Measurements from ENCODE around the gene CMTR1. TPM values are rescaled to one million over a fixed set of nuclear protein-coding genes. Genes with fewer than 3 reads are reported as not detected.
"Not testable (repeated sequence)": the region's sequence is repeated elsewhere in the genome, so short reads cannot be mapped to it uniquely, and the experiment has no call there.

Gene CMTR1
- 10 to 100 TPM; 38.1 to 44.6 (median 41.0) TPM for total RNA-seq

DNA sequence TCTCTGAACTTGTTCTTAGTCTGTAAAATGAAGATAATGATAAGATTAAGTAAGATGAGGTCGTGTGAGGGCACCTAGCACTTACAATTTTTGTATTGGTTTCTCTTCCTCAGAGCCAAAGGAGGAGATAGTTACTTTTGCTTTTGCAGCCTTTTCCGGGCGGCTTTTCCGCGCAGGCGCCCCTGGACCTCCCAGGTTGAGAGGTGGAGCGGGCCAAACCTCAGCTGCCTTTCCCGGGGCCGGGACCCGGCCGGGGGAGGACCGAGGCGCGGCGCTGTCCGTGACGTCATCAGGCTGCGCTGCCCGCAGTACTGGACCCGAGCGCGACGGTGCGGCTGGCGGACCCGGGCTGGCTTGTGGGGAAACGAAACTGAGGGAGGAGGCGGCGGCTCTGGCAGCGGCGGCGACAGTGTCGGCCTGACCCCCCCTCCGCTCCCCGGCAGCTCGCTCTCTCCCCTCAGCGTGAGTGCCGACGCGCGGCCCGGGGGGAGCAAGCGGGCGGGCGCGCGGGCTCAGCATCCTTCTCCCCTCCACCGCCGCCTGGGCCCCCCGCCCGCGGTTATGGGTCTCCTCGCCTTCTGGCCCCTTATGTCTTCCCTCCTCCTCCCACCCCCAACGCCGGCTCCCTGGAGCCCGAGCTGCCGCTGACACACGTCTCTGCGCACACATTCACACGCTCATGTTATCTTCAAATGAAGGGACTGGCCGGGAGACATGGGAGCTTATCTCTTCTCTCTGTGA, at the start of gene CMTR1:
Gene CMTR1, plus strand, starts transcription at position 306 of the 741 bp plus-strand sequence. CDS start 2,409 bp downstream, outside the sequence.
- ATAC-seq (peak; percentile 87 to 88), DNase-seq (peak; percentile 96)
- Mint-ChIP-seq H3K9me3 (no peaks in the 10 kb centered on the region), H3K4me1 (ENCODE audit: low read depth) (peaks cover 29% of the 10 kb centered on the region), H3K36me3 (ENCODE audit: insufficient read depth) (peaks cover 15% of the 10 kb centered on the region), H3K4me3 (peak within 1 kb of the TSS; percentile 89), H3K27me3 (ENCODE audit: low read depth) (peaks cover under 1% of the 10 kb centered on the region)

DNA sequence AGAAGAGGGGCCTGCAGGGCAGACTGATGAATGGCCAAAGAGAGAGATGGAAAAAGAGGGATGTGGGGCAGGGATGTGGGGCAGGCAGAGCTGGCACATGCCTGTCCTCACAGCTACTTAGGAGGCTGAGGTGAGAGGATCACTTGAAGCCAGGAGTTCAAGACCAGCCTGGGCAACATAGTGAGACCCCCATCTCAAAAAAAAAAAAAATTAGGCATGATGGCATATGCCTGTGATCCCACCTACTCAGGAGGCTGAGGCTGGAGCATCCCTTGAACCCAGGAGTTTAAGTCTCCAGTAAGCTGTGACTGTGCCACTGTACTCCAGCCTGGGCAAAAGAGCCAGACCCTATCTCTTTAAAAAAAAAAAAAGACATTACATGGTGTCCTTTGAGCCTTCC, 44.4 kb upstream of the CMTR1 start:
- ATAC-seq (no peak), DNase-seq (no peak)
- no peaks in the 10 kb centered on the region for H3K4me1 Mint-ChIP-seq (ENCODE audit: low read depth)
- peaks cover 5% of the 10 kb centered on the region for H3K36me3 Mint-ChIP-seq (ENCODE audit: insufficient read depth)
- no peaks in the 10 kb centered on the region for H3K27me3 Mint-ChIP-seq (ENCODE audit: low read depth)
- H3K4me3 Mint-ChIP-seq, result no peak overlapping the region
- H3K9me3 Mint-ChIP-seq, result no peaks in the 10 kb centered on the region

DNA sequence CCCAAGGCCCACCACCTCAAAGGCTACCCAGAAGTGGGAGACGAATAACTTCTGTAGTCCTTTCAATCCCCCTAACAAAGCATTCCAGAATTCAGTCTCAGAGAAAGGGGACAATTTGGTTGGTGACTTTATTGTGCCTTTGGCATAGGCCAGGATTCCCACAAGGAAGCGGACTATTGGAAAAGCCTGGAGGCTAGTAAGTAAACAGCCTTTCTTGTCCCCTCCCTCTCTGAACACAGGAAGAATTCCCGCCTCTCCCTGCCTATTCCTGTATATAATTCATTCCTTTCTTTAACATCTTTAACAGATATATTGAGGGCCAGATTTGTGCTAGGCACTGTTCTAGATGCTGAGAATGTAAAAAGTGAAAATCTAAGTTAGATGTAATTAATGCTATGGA, 43.2 kb upstream of the CMTR1 start:
- peaks cover 5% of the 10 kb centered on the region for H3K36me3 Mint-ChIP-seq (ENCODE audit: insufficient read depth)
- H3K9me3 Mint-ChIP-seq, result no peaks in the 10 kb centered on the region
- no peak for ATAC-seq
- no peaks in the 10 kb centered on the region for H3K27me3 Mint-ChIP-seq (ENCODE audit: low read depth)
- no peak overlapping the region for H3K4me3 Mint-ChIP-seq
- H3K4me1 Mint-ChIP-seq (ENCODE audit: low read depth), result no peaks in the 10 kb centered on the region
- no peak for DNase-seq

GRCh38 chr6:37391120-37391519, 41.9 kb upstream of the CMTR1 start:
- no peak for DNase-seq
- H3K4me3 Mint-ChIP-seq, result no peak overlapping the region
- H3K36me3 Mint-ChIP-seq (ENCODE audit: insufficient read depth), result peaks cover 9% of the 10 kb centered on the region
- no peak for ATAC-seq
- H3K4me1 Mint-ChIP-seq (ENCODE audit: low read depth), result no peaks in the 10 kb centered on the region
- no peaks in the 10 kb centered on the region for H3K9me3 Mint-ChIP-seq
- no peaks in the 10 kb centered on the region for H3K27me3 Mint-ChIP-seq (ENCODE audit: low read depth)

GRCh38 chr6:37392821-37393220, 40.2 kb upstream of the CMTR1 start:
- DNase-seq (no peak), ATAC-seq (no peak)
- Mint-ChIP-seq H3K4me1 (ENCODE audit: low read depth) (no peaks in the 10 kb centered on the region), H3K27me3 (ENCODE audit: low read depth) (no peaks in the 10 kb centered on the region), H3K36me3 (ENCODE audit: insufficient read depth) (peaks cover 7% of the 10 kb centered on the region), H3K9me3 (no peaks in the 10 kb centered on the region), H3K4me3 (no peak overlapping the region)

DNA sequence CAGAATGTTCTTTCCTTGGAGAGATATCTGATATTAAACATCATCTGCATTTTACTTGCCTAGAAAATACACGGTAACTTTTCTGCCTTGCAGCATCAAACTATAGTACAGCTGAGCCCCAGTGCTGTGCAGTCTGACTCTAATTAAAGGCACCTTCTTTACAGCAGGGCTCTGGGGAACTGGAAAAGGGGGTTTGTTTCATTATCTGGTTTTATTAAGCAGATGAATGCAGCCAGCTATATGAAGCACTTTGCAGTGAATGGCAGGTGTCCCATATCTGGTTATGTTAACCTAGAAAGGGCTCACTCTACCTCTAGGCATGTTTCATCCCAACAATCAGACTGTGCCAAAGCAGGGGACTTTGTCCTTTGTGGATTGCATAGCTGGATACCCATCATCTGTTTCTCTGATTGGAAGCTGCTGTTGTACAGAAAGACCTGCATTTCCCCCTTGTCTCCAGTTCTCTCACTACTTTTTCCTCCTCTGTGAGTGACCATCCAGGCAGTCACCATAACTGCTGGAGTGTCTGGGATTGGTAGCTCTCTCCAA, 39.6 kb upstream of the CMTR1 start:
- Mint-ChIP-seq H3K36me3 (ENCODE audit: insufficient read depth) (peaks cover 7% of the 10 kb centered on the region), H3K4me1 (ENCODE audit: low read depth) (no peaks in the 10 kb centered on the region)
- no peak for ATAC-seq

GRCh38 chr6:37396571-37397180, 36.3 kb upstream of the CMTR1 start:
- peaks cover 7% of the 10 kb centered on the region for H3K36me3 Mint-ChIP-seq (ENCODE audit: insufficient read depth)
- no peaks in the 10 kb centered on the region for H3K27me3 Mint-ChIP-seq (ENCODE audit: low read depth)
- H3K4me3 Mint-ChIP-seq, result no peak overlapping the region
- ATAC-seq (no peak), DNase-seq (no peak)
- H3K9me3 Mint-ChIP-seq, result no peaks in the 10 kb centered on the region
- H3K4me1 Mint-ChIP-seq (ENCODE audit: low read depth), result no peaks in the 10 kb centered on the region

More for the DNA sequence above, 39.6 kb upstream of the CMTR1 start:
- H3K9me3 Mint-ChIP-seq, result no peaks in the 10 kb centered on the region
- no peaks in the 10 kb centered on the region for H3K27me3 Mint-ChIP-seq (ENCODE audit: low read depth)
- DNase-seq, result no peak
- H3K4me3 Mint-ChIP-seq, result no peak overlapping the region

DNA sequence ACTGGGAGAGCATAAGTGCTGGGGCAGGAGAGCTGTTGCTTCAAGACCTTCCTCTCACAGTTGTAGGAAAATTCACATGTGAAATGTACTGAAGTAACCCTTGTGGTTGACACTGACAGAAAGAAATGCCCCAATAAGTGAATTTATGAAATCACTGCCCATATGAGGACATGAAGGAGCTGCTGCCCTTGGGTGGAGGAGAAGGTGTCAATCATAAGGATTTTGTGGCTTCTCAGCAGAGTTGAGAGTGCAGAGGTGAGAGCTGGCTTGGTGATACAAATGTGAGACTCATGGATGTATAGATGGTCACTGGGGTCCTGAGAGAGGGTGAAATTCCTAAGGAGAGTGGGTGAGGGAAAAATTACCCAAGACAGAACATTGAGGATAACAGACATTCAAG, 33.9 kb upstream of the CMTR1 start:
- peaks cover 5% of the 10 kb centered on the region for H3K36me3 Mint-ChIP-seq (ENCODE audit: insufficient read depth)
- ATAC-seq, result no peak
- H3K9me3 Mint-ChIP-seq, result no peaks in the 10 kb centered on the region
- DNase-seq, result no peak
- H3K27me3 Mint-ChIP-seq (ENCODE audit: low read depth), result no peaks in the 10 kb centered on the region
- H3K4me3 Mint-ChIP-seq, result no peak overlapping the region
- no peaks in the 10 kb centered on the region for H3K4me1 Mint-ChIP-seq (ENCODE audit: low read depth)

GRCh38 chr6:37399795-37400490, 33.1 kb upstream of the CMTR1 start:
- H3K4me3 Mint-ChIP-seq, result no peak overlapping the region
- no peaks in the 10 kb centered on the region for H3K27me3 Mint-ChIP-seq (ENCODE audit: low read depth)
- no peaks in the 10 kb centered on the region for H3K9me3 Mint-ChIP-seq
- no peaks in the 10 kb centered on the region for H3K4me1 Mint-ChIP-seq (ENCODE audit: low read depth)
- DNase-seq (no peak), ATAC-seq (no peak)
- peaks cover 5% of the 10 kb centered on the region for H3K36me3 Mint-ChIP-seq (ENCODE audit: insufficient read depth)

DNA sequence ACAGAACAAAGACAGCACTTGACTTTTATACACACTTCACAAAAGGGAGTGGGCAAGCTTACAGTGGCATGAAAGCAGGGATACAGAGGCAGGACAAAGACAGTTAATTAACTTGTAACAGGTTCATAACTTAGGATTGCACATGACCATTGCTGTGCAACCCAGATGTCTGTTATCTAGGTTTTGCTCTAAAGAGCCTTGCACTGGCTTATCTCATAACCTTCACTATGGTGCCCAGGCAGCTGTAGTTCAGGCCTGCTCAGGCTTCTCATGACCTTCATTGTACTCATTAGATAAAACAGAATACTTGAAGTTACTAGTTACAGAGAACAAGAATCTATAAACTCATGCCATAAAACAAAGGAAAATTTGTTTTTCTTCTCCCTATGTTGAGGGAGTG, 31.4 kb upstream of the CMTR1 start:
- ATAC-seq; DNase-seq; H3K4me1 Mint-ChIP-seq (ENCODE audit: low read depth); H3K36me3 Mint-ChIP-seq (ENCODE audit: insufficient read depth); H3K27me3 Mint-ChIP-seq (ENCODE audit: low read depth); H3K9me3 Mint-ChIP-seq; H3K4me3 Mint-ChIP-seq: not testable (repeated sequence)

- ATAC-seq (no peak), DNase-seq (no peak)
- H3K9me3 Mint-ChIP-seq, result no peaks in the 10 kb centered on the region
- H3K27me3 Mint-ChIP-seq (ENCODE audit: low read depth), result peaks cover 3% of the 10 kb centered on the region
- no peaks in the 10 kb centered on the region for H3K36me3 Mint-ChIP-seq (ENCODE audit: insufficient read depth)
- no peak overlapping the region for H3K4me3 Mint-ChIP-seq
- H3K4me1 Mint-ChIP-seq (ENCODE audit: low read depth), result no peaks in the 10 kb centered on the region
These were observed 26.2 kb upstream of the CMTR1 start for GRCh38 chr6:37406726-37407341.

DNA sequence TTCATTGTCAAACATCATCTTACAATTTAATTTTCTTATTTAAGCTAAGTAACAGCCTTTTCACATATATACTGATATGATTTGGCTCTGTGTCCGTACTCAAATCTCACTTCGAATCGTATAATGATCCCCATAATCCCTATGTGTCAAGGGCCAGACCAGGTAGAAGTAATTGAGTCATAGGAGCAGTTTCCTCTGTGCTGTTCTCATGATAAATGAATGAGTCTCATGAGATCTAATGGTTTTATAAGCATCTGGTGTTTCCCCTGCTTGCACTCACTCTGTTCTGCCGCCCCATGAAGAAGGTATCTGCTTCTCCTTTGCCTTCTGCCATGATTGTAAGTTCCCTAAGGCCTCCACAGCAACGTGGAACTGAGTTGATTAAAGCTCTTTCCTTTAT, 25.1 kb upstream of the CMTR1 start:
- no peaks in the 10 kb centered on the region for H3K36me3 Mint-ChIP-seq (ENCODE audit: insufficient read depth)
- H3K9me3 Mint-ChIP-seq, result no peaks in the 10 kb centered on the region
- H3K27me3 Mint-ChIP-seq (ENCODE audit: low read depth), result peaks cover 3% of the 10 kb centered on the region
- ATAC-seq (no peak), DNase-seq (no peak)
- H3K4me3 Mint-ChIP-seq, result no peak overlapping the region
- H3K4me1 Mint-ChIP-seq (ENCODE audit: low read depth), result no peaks in the 10 kb centered on the region

DNA sequence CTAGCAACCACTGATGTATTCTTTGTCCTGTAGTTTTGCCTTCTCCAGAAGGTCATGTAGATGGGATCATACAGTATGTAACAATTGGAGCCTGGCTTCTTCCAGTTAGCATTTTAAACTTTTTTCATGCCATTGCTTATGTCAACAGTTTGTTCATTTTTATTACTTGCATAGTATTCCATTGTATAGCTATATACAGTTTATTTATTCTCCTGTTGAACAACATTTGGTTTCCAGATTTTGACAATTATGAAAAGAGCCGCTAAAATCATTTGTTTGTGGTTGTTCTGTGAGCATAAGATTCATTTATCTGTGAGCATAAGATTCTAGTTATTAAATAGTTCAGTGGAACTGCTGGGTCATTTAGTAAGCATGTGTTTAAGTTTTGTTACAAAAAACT, 23.5 kb upstream of the CMTR1 start:
- no peak overlapping the region for H3K4me3 Mint-ChIP-seq
- peaks cover 3% of the 10 kb centered on the region for H3K27me3 Mint-ChIP-seq (ENCODE audit: low read depth)
- no peak for ATAC-seq
- DNase-seq, result no peak
- H3K9me3 Mint-ChIP-seq, result no peaks in the 10 kb centered on the region
- H3K4me1 Mint-ChIP-seq (ENCODE audit: low read depth), result no peaks in the 10 kb centered on the region
- no peaks in the 10 kb centered on the region for H3K36me3 Mint-ChIP-seq (ENCODE audit: insufficient read depth)

- H3K4me1 Mint-ChIP-seq (ENCODE audit: low read depth), result no peaks in the 10 kb centered on the region
- ATAC-seq, result no peak
- H3K9me3 Mint-ChIP-seq, result no peaks in the 10 kb centered on the region
- H3K36me3 Mint-ChIP-seq (ENCODE audit: insufficient read depth), result no peaks in the 10 kb centered on the region
- H3K4me3 Mint-ChIP-seq, result no peak overlapping the region
- peaks cover 4% of the 10 kb centered on the region for H3K27me3 Mint-ChIP-seq (ENCODE audit: low read depth)
- no peak for DNase-seq
These were observed 15.6 kb upstream of the CMTR1 start for GRCh38 chr6:37417393-37417792.
